Measurements from ENCODE around the gene TIMP2.

The TIMP2 gene

DNA sequence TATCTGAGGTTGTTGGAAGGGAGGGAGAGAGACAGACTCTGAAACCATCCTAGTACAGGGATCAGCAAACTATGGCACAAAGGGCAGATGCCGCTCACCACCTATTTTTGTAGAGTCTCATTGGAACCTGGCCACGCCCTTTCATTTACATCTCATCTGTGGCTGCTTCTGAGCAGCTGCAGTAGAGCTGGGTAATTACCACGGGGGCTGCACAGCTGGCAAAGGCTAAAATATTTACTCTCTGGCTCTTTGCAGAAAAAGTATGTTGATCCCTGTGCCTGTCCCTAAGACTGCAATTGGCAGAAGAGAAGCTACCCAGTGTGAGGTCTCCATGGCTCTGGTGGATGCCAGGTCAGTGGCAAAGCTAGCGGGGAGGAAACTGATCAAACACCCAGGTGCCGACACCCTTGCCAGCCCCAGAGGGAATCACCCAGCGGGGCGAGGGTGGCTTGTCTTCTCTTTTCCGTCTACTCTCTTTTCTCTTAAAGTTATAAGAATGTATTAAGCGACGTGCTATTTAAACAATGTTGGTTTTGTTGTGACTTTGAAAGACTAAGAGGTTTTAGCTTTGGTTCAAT lies 36.2 kb downstream of the TIMP2 start:
- no peak for TF ChIP-seq CTCF (conservative IDR thresholded peaks at IDR 0.05; ENCODE audit: low read depth, low read length)
- no peak overlapping the region for H3K4me3 ChIP-seq (ENCODE audit: low read depth, low read length)
- no peak for DNase-seq (ENCODE audit: low read depth)

DNA sequence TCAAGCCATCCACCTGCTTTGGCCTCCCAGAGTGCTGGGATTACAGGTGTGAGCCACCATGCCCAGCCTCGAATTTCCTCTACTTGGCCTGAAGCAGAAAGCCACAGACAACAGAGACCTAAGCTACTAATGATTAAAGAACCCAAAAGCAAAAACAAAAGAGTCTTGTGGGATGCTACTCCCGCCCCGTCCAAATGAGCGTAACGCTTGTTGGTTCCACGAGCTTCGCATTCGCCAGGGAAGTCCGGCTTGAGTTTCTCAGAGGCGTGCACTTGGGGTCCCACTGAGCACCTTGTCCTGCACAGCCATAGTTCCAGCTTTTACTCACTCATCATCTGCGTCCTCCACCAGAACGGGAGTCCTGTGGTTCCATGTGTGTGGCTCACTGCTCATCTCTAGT lies 38.2 kb downstream of the TIMP2 start:
- H3K4me3 ChIP-seq (ENCODE audit: low read depth, low read length) = no peak overlapping the region
- no peak for DNase-seq (ENCODE audit: low read depth)
- TF ChIP-seq CTCF (conservative IDR thresholded peaks at IDR 0.05; ENCODE audit: low read depth, low read length) = no peak

DNA sequence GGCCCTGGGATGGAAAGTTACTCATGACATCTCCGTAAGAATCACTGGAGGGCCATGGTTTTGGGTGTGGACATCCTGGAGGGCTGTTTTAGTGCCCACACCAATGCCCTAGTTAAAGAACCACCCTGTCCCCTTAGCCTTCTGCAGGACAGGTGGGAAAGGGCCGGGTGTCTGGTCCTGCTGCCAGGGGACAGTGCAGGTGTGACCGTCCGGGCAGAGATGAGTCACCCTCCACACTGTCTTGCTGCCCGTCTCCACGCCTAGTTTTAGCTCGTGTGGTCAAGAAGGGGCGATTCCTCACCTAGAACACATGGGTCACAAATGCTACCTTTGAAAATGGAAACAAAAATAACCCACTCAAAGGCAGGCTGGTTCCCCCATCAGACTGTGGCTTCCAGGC lies 39.2 kb downstream of the TIMP2 start:
- no peak overlapping the region for H3K4me3 ChIP-seq (ENCODE audit: low read depth, low read length)
- DNase-seq (ENCODE audit: low read depth) = no peak
- no peak for TF ChIP-seq CTCF (conservative IDR thresholded peaks at IDR 0.05; ENCODE audit: low read depth, low read length)

DNA sequence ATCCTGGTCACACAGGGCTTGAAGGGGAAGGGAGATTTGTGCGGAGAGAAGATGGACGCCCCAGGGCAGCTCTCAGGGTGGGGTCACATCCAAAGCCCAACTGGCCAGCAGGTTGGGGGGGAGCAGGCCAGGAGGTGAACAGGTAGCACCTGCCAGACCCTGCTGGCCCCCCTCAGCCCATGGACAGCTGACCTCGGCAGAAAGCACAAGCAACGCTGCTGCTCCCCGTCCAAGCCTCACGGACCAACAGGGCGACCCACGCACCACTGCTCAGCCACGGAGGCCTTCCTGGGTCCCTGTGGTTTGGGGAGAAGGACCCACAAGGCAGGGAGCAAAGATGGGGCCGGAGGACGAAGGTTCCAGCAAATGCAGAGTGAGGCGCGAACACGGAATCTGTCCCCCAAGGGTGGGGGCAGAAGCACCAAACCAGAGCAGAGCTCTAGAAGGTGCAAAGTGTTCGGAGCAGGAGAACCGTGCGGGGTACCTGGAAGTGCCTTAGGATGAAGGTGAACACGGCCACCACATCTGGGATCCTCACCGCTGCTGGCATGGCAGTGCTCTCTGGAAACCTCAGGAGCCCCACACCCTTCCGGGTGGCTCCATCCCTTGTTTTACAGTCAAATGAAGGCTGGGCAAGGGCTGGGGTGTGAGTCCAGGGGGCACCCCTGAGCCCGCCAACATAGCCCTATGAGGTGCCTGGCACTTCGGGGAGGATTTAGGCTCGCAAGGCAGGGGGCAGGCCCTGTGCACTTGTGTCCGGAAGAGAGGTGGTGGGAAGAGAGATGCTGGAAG lies 40.1 kb downstream of the TIMP2 start:
- no peak for DNase-seq (ENCODE audit: low read depth)
- TF ChIP-seq CTCF (conservative IDR thresholded peaks at IDR 0.05; ENCODE audit: low read depth, low read length) = no peak
- H3K4me3 ChIP-seq (ENCODE audit: low read depth, low read length) = no peak overlapping the region

GRCh38 chr17:78884148-78884825 lies 40.9 kb downstream of the TIMP2 start:
- no peak for DNase-seq (ENCODE audit: low read depth)
- H3K4me3 ChIP-seq (ENCODE audit: low read depth, low read length) = peak overlapping the region; percentile 33
- TF ChIP-seq CTCF (conservative IDR thresholded peaks at IDR 0.05; ENCODE audit: low read depth, low read length) = no peak

DNA sequence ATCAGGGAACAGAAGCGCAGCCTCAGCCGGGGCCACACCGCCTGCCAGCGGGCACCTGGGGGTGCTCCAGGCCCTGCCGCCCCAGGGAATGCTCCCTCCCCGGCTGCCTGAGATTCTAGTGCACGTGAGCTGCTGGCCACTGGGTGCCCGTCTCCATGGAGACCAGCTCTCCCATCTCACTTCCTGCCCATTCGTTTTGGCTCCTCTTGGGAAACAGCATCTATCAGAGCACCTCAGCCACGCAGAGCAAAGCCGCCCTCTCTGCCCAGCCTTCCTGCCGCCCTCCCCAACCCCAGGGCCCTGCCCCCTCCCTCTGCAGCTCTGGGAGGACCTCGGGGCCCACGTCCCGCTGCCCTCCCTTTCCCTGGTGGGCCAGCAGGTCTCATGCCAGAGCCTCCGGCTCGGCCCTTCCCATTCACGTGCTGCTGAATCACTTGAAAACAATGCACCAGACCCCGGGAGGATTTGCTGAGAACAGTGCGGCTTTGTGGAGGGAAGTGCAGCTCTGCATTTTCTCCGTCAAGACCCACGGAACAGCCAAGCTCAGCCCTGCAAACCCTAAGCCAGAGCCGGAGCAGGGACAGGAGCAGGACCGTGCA lies 41.6 kb downstream of the TIMP2 start:
- peak; percentile 96 for DNase-seq (ENCODE audit: low read depth)
- peak overlapping the region; percentile 33 for H3K4me3 ChIP-seq (ENCODE audit: low read depth, low read length)
- peak; percentile 15 for TF ChIP-seq CTCF (conservative IDR thresholded peaks at IDR 0.05; ENCODE audit: low read depth, low read length)

All from choroid plexus epithelial cell (primary cell).